ENCODE data around the gene NET1. TPM values are rescaled to one million over a fixed set of nuclear protein-coding genes. Genes with fewer than 3 reads are reported as not detected.
A peak's percentile ranks its signal among the peaks of the same experiment; 100 is the strongest.

NET1 gene
- total RNA-seq, 8 experiments from 2014 or later, result 11.8 to 78.8 (median 23.4) TPM

GRCh38 chr10:5461914-5462840 lies 49.8 kb downstream of the NET1 start:
- H3K27ac ChIP-seq, result no peak overlapping the region
- WGBS, 10 experiments, result 53 to 91% (median 81%) methylated on average over 5 to 15 of the region's 17 CpGs; no CpG with 5 or more reads in 2 of the 10 experiments
- ATAC-seq (replicated peaks in 6 of 8), result no peak
- H3K4me3 ChIP-seq, result no peak overlapping the region
- in situ Hi-C loops (cut with MboI; ENCODE audit: low pct_unique_long_range_greater_than_20kb in 2 of 9, low sequenced_read_pairs in 9 of 9, unreplicated experiment in 9 of 9), result loop anchor here in 2 of 9 experiments (25.0 kb wide), 1 partner anchor 150 kb away; no protein-coding TSS in a partner anchor
- peaks cover 28 to 35% of the 10 kb centered on the region in 2 donors for H3K4me1 ChIP-seq (replicated peaks in 1 of 2)

GRCh38 chr10:5462841-5463293 lies 50.5 kb downstream of the NET1 start:
- Histone ChIP-seq H3K27ac (no peak overlapping the region), H3K4me3 (no peak overlapping the region)
- WGBS, 10 experiments, result 60% methylated on average over 1 of the region's 7 CpGs; no CpG with 5 or more reads in 9 of the 10 experiments

GRCh38 chr10:5464546-5464945 lies 52.2 kb downstream of the NET1 start:
- no peak overlapping the region for H3K27ac ChIP-seq
- 14 to 95% (median 68%) methylated on average over 2 to 5 of the region's 5 CpGs for WGBS, 10 experiments
- in situ Hi-C loops (cut with MboI; ENCODE audit: low pct_unique_long_range_greater_than_20kb in 2 of 9, low sequenced_read_pairs in 9 of 9, unreplicated experiment in 9 of 9), result loop anchor here in 2 of 9 experiments (25.0 kb wide), 1 partner anchor 148 kb away; no protein-coding TSS in a partner anchor
- ATAC-seq (replicated peaks in 6 of 8), result no peak
- H3K4me1 ChIP-seq (replicated peaks in 1 of 2), result peaks cover 33 to 40% of the 10 kb centered on the region in 2 donors
- no peak overlapping the region for H3K4me3 ChIP-seq

More at GRCh38 chr10:5462841-5463293, 50.5 kb downstream of the NET1 start:
- H3K4me1 ChIP-seq (replicated peaks in 1 of 2), result peaks cover 33 to 40% of the 10 kb centered on the region in 2 donors
- ATAC-seq (replicated peaks in 6 of 8), result no peak
- in situ Hi-C loops (cut with MboI; ENCODE audit: low pct_unique_long_range_greater_than_20kb in 2 of 9, low sequenced_read_pairs in 9 of 9, unreplicated experiment in 9 of 9), result loop anchor here in 2 of 9 experiments (25.0 kb wide), 1 partner anchor 149 kb away; no protein-coding TSS in a partner anchor

GRCh38 chr10:5465976-5466450 lies 53.7 kb downstream of the NET1 start:
- WGBS, 10 experiments, result 0 to 90% (median 75%) methylated on average over 1 to 7 of the region's 12 CpGs; no CpG with 5 or more reads in 2 of the 10 experiments
- peaks cover 28 to 34% of the 10 kb centered on the region in 2 donors for H3K4me1 ChIP-seq (replicated peaks in 1 of 2)
- in situ Hi-C loops (cut with MboI; ENCODE audit: low pct_unique_long_range_greater_than_20kb in 2 of 9, low sequenced_read_pairs in 9 of 9, unreplicated experiment in 9 of 9), result loop anchor here in 2 of 9 experiments (25.0 kb wide), 1 partner anchor 146 kb away; no protein-coding TSS in a partner anchor
- no peak overlapping the region for H3K4me3 ChIP-seq
- ATAC-seq (replicated peaks in 6 of 8), result peak in 2 of 8 experiments; percentile 1 to 4
- peak overlapping the region; percentile 33 to 55 for H3K27ac ChIP-seq

GRCh38 chr10:5466451-5467206 lies 54.3 kb downstream of the NET1 start:
- Histone ChIP-seq H3K4me1 (replicated peaks in 1 of 2) (peaks cover 22 to 28% of the 10 kb centered on the region in 2 donors), H3K4me3 (no peak overlapping the region), H3K27ac (peak overlapping the region; percentile 33 to 55)
- ATAC-seq (replicated peaks in 6 of 8), result peak; percentile 76 to 95 (median 82)
- WGBS, 10 experiments, result 0 to 100% (median 36%) methylated on average over 1 to 8 of the region's 18 CpGs; no CpG with 5 or more reads in 3 of the 10 experiments
- in situ Hi-C loops (cut with MboI; ENCODE audit: low pct_unique_long_range_greater_than_20kb in 2 of 9, low sequenced_read_pairs in 9 of 9, unreplicated experiment in 9 of 9), result loop anchor here in 2 of 9 experiments (25.0 kb wide), 1 partner anchor 146 kb away; no protein-coding TSS in a partner anchor

GRCh38 chr10:5467207-5467535 lies 54.8 kb downstream of the NET1 start:
- in situ Hi-C loops (cut with MboI; ENCODE audit: low pct_unique_long_range_greater_than_20kb in 2 of 9, low sequenced_read_pairs in 9 of 9, unreplicated experiment in 9 of 9), result loop anchor here in 2 of 9 experiments (25.0 kb wide), 1 partner anchor 145 kb away; no protein-coding TSS in a partner anchor
- ATAC-seq (replicated peaks in 6 of 8), result peak in 5 of 8 experiments; percentile 11 to 80 (median 71)
- Histone ChIP-seq H3K27ac (peak overlapping the region; percentile 33 to 55), H3K4me1 (replicated peaks in 1 of 2) (peaks cover 20 to 23% of the 10 kb centered on the region in 2 donors), H3K4me3 (no peak overlapping the region)
- WGBS, 10 experiments, result 0 to 56% (median 19%) methylated on average over 2 to 8 of the region's 8 CpGs; no CpG with 5 or more reads in 4 of the 10 experiments

- ATAC-seq (replicated peaks in 6 of 8), result no peak
- Histone ChIP-seq H3K27ac (peak overlapping the region in 1 of 2 donors; percentile 55), H3K4me1 (replicated peaks in 1 of 2) (peaks cover 20 to 23% of the 10 kb centered on the region in 2 donors), H3K4me3 (no peak overlapping the region)
- 79 to 100% (median 94%) methylated on average over 1 to 3 of the region's 6 CpGs; no CpG with 5 or more reads in 4 of the 10 experiments for WGBS, 10 experiments
- in situ Hi-C loops (cut with MboI; ENCODE audit: low pct_unique_long_range_greater_than_20kb in 2 of 9, low sequenced_read_pairs in 9 of 9, unreplicated experiment in 9 of 9), result loop anchor here in 2 of 9 experiments (25.0 kb wide), 1 partner anchor 145 kb away; no protein-coding TSS in a partner anchor
Observed at GRCh38 chr10:5467634-5468255, 55.4 kb downstream of the NET1 start.

GRCh38 chr10:5468262-5469106 lies 56.1 kb downstream of the NET1 start:
- Histone ChIP-seq H3K4me1 (replicated peaks in 1 of 2) (peaks cover 20 to 23% of the 10 kb centered on the region in 2 donors), H3K4me3 (no peak overlapping the region), H3K27ac (no peak overlapping the region)
- 68 to 95% (median 83%) methylated on average over 2 to 7 of the region's 8 CpGs; no CpG with 5 or more reads in 5 of the 10 experiments for WGBS, 10 experiments
- in situ Hi-C loops (cut with MboI; ENCODE audit: low pct_unique_long_range_greater_than_20kb in 2 of 9, low sequenced_read_pairs in 9 of 9, unreplicated experiment in 9 of 9), result loop anchor here in 2 of 9 experiments (25.0 kb wide), 1 partner anchor 144 kb away; no protein-coding TSS in a partner anchor
- ATAC-seq (replicated peaks in 6 of 8), result no peak

GRCh38 chr10:5469353-5470061 lies 57.1 kb downstream of the NET1 start:
- no peak for ATAC-seq (replicated peaks in 6 of 8)
- Histone ChIP-seq H3K4me1 (replicated peaks in 1 of 2) (peaks cover 20 to 23% of the 10 kb centered on the region in 2 donors), H3K27ac (no peak overlapping the region), H3K4me3 (no peak overlapping the region)
- 52 to 100% (median 95%) methylated on average over 1 to 5 of the region's 15 CpGs; no CpG with 5 or more reads in 3 of the 10 experiments for WGBS, 10 experiments
- in situ Hi-C loops (cut with MboI; ENCODE audit: low pct_unique_long_range_greater_than_20kb in 2 of 9, low sequenced_read_pairs in 9 of 9, unreplicated experiment in 9 of 9), result loop anchor here in 2 of 9 experiments (25.0 kb wide), 1 partner anchor 143 kb away; no protein-coding TSS in a partner anchor

GRCh38 chr10:5470062-5470751 lies 57.9 kb downstream of the NET1 start:
- peaks cover 20 to 23% of the 10 kb centered on the region in 2 donors for H3K4me1 ChIP-seq (replicated peaks in 1 of 2)
- H3K27ac ChIP-seq, result no peak overlapping the region
- WGBS, 10 experiments, result 80 to 100% (median 92%) methylated on average over 1 to 4 of the region's 15 CpGs; no CpG with 5 or more reads in 5 of the 10 experiments
- no peak overlapping the region for H3K4me3 ChIP-seq
- in situ Hi-C loops (cut with MboI; ENCODE audit: low pct_unique_long_range_greater_than_20kb in 2 of 9, low sequenced_read_pairs in 9 of 9, unreplicated experiment in 9 of 9), result loop anchor here in 2 of 9 experiments (25.0 kb wide), 1 partner anchor 142 kb away; no protein-coding TSS in a partner anchor
- no peak for ATAC-seq (replicated peaks in 6 of 8)
